ENCODE measurements around the gene MCUR1. TPM values are rescaled to one million over a fixed set of nuclear protein-coding genes. Genes with fewer than 3 reads are reported as not detected.
"Not testable (repeated sequence)": the region's sequence is repeated elsewhere in the genome, so short reads cannot be mapped to it uniquely, and the experiment has no call there.

Gene MCUR1
- total and polyA plus RNA-seq, 9 of the 15 experiments (the other 6 are each of a cell fraction or from before 2014, with no cell fraction given) = 5.1 to 60.2 (median 41.4) TPM

DNA sequence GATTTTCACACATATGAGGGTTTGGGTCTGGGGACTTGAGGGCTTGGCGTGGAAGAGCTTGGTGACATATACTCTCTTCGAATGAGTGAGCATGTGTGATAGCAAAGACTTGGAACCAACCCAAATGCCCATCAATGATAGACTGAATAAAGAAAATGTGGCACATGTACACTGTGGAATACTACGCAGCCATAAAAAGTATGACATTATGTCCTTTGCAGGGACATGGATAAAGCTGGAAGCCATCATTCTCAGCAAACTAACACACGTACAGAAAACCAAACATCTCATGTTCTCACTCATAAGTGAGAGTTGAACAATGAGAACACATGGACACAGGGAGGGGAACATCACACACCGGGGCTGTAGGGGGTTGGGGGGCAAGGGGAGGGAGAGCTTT is 19.7 kb upstream of the MCUR1 start:
- intact Hi-C loops (cut with micrococcal nuclease); in situ Hi-C loops (cut with MboI); H3K4me3 ChIP-seq; H3K79me2 ChIP-seq (ENCODE audit: control insufficient read depth, insufficient read depth, low read length); H2AFZ ChIP-seq (ENCODE audit: low read depth, low read length); H3K36me3 ChIP-seq (ENCODE audit: control insufficient read depth, insufficient read depth, low read length); H3K9ac ChIP-seq (ENCODE audit: insufficient read depth in 1 of 2, low read depth in 2 of 2, low read length in 2 of 2); DNase-seq (ENCODE audit: extremely low read depth in 1 of 4, low spot score in 3 of 4); ATAC-seq; H3K4me1 ChIP-seq (replicated peaks in 1 of 2; ENCODE audit: control insufficient read depth in 2 of 2, insufficient read depth in 2 of 2, low read length in 2 of 2); CTCF ChIA-PET (ENCODE audit: low intra/inter-chr PET ratio); H3K9me1 ChIP-seq (ENCODE audit: control insufficient read depth, insufficient read depth, low read length); H3K27ac ChIP-seq (ENCODE audit: extremely low read depth, low read depth, low read length); H3K27me3 ChIP-seq (ENCODE audit: control insufficient read depth in 2 of 2, insufficient read depth in 2 of 2, low read length in 2 of 2); H4K20me1 ChIP-seq (replicated peaks; ENCODE audit: control insufficient read depth, insufficient read depth, low read length); H3K9me3 ChIP-seq (replicated peaks; ENCODE audit: control insufficient read depth, insufficient read depth, low read depth, low read length); FAIRE-seq; BruUV-seq (replicated peaks); H3K4me2 ChIP-seq (ENCODE audit: insufficient read depth, low read length): not testable (repeated sequence)
- peak; percentile 79 for TF ChIP-seq ZNF146 (CRISPR knock-in tag; IDR thresholded peaks at IDR 0.05; ENCODE audit: unreplicated experiment)
- 54% methylated on average over 3 of the region's 5 CpGs for WGBS (ENCODE audit: insufficient coverage, low coverage, missing lambda C conversion rate)
- POLR2A ChIA-PET = interaction anchor here (0.6 to 1.2 kb wide), 4 partner anchors 9 to 22 kb away, joined by 3 to 4 read pairs (median 4); no protein-coding TSS in a partner anchor

- H3K9ac ChIP-seq (ENCODE audit: insufficient read depth in 1 of 2, low read depth in 2 of 2, low read length in 2 of 2) = no peak overlapping the region
- H3K27ac ChIP-seq (ENCODE audit: extremely low read depth, low read depth, low read length) = no peak overlapping the region
- no peak for FAIRE-seq
- no peak for DNase-seq (ENCODE audit: extremely low read depth in 1 of 4, low spot score in 3 of 4)
- no peak overlapping the region for H3K4me2 ChIP-seq (ENCODE audit: insufficient read depth, low read length)
- H3K9me3 ChIP-seq (replicated peaks; ENCODE audit: control insufficient read depth, insufficient read depth, low read depth, low read length) = no peaks in the 10 kb centered on the region
- intact Hi-C loops (cut with micrococcal nuclease) (no loop called here), in situ Hi-C loops (cut with MboI) (no loop called here)
- H2AFZ ChIP-seq (ENCODE audit: low read depth, low read length) = no peak overlapping the region
- H3K9me1 ChIP-seq (ENCODE audit: control insufficient read depth, insufficient read depth, low read length) = no peaks in the 10 kb centered on the region
- ChIA-PET CTCF (ENCODE audit: low intra/inter-chr PET ratio) (no interaction called here), POLR2A (interaction anchor here (1.0 to 1.2 kb wide), 2 partner anchors 19 to 23 kb away, joined by 3 to 4 read pairs; no protein-coding TSS in a partner anchor)
- no peaks in the 10 kb centered on the region for H3K79me2 ChIP-seq (ENCODE audit: control insufficient read depth, insufficient read depth, low read length)
- H3K27me3 ChIP-seq (ENCODE audit: control insufficient read depth in 2 of 2, insufficient read depth in 2 of 2, low read length in 2 of 2) = no peaks in the 10 kb centered on the region
- WGBS (ENCODE audit: insufficient coverage, low coverage, missing lambda C conversion rate) = 9% methylated on average over 1 of the region's 1 CpG
- no peak for ATAC-seq
- TF ChIP-seq DACH1 (IDR thresholded peaks at IDR 0.05; ENCODE audit: partially characterized antibody) (peak; percentile 15), RBM34 (IDR thresholded peaks at IDR 0.05; ENCODE audit: borderline replicate concordance, insufficient read depth, low read length) (no peak)
- H3K36me3 ChIP-seq (ENCODE audit: control insufficient read depth, insufficient read depth, low read length) = no peaks in the 10 kb centered on the region
- no peaks in the 10 kb centered on the region for H4K20me1 ChIP-seq (replicated peaks; ENCODE audit: control insufficient read depth, insufficient read depth, low read length)
- peaks cover 0 to 2% of the 10 kb centered on the region in 2 experiments; a peak in 1 of 5 replicates for H3K4me1 ChIP-seq (replicated peaks in 1 of 2; ENCODE audit: control insufficient read depth in 2 of 2, insufficient read depth in 2 of 2, low read length in 2 of 2)
- H3K4me3 ChIP-seq = no peak overlapping the region
- no TSS peak for BruUV-seq (replicated peaks)
These were observed 18.4 kb upstream of the MCUR1 start for GRCh38 chr6:13832778-13833177.

Measured in K562 (cell line).